Parathyroid adenoma (tissue), 2 donors: ENCODE results near the gene MAN2A2.

Experiments
- H2AFZ ChIP-seq: fragments of 300-600 bp; sonication (generic); one replicate; pipeline ENCODE4 v1.7.0; 2017; ENCODE audit warnings: antibody characterized with exemption, mild to moderate bottlenecking
- H3K27ac ChIP-seq: fragments of 300-600 bp; sonication (generic); one replicate; pipeline ENCODE4 v1.7.0; 2017
- H3K27me3 ChIP-seq: fragments of 300-600 bp; sonication (generic); one replicate; pipeline ENCODE4 v1.7.0; 2017; ENCODE audit warnings: low read length; ENCODE audit not compliant: control insufficient read depth, insufficient read depth
- H3K36me3 ChIP-seq: fragments of 300-600 bp; sonication (generic); one replicate; pipeline ENCODE4 v1.7.0; 2017; ENCODE audit warnings: low read length; ENCODE audit not compliant: control insufficient read depth, insufficient read depth
- H3K4me1 ChIP-seq: fragments of 300-600 bp; sonication (generic); one replicate; pipeline ENCODE4 v1.7.0; 2017; ENCODE audit warnings: control low read depth
- H3K4me2 ChIP-seq: fragments of 300-600 bp; sonication (generic); one replicate; pipeline ENCODE4 v1.7.0; 2017; ENCODE audit warnings: low read length
- H3K4me3 ChIP-seq: fragments of 300-600 bp; sonication (generic); one replicate; pipeline ENCODE4 v1.7.0; 2017; ENCODE audit warnings: low read depth, low read length
- H3K79me2 ChIP-seq: fragments of 300-600 bp; sonication (generic); one replicate; pipeline ENCODE4 v1.7.0; 2017; ENCODE audit warnings: control low read depth
- H3K9ac ChIP-seq: fragments of 300-600 bp; sonication (generic); one replicate; pipeline ENCODE4 v1.7.0; 2017; ENCODE audit warnings: mild to moderate bottlenecking
- H3K9me3 ChIP-seq: fragments of 300-600 bp; sonication (generic); one replicate; pipeline ENCODE4 v1.7.0; 2017; ENCODE audit warnings: low read length; ENCODE audit not compliant: control insufficient read depth
- CTCF ChIP-seq: fragments of 300-600 bp; sonication (generic); IDR thresholded peaks from one replicate; pipeline ENCODE4 v1.7.0; 2017; ENCODE audit warnings: antibody characterized with exemption, mild to moderate bottlenecking
- donor health status: primary hyperparathyroidism.

The MAN2A2 gene

DNA sequence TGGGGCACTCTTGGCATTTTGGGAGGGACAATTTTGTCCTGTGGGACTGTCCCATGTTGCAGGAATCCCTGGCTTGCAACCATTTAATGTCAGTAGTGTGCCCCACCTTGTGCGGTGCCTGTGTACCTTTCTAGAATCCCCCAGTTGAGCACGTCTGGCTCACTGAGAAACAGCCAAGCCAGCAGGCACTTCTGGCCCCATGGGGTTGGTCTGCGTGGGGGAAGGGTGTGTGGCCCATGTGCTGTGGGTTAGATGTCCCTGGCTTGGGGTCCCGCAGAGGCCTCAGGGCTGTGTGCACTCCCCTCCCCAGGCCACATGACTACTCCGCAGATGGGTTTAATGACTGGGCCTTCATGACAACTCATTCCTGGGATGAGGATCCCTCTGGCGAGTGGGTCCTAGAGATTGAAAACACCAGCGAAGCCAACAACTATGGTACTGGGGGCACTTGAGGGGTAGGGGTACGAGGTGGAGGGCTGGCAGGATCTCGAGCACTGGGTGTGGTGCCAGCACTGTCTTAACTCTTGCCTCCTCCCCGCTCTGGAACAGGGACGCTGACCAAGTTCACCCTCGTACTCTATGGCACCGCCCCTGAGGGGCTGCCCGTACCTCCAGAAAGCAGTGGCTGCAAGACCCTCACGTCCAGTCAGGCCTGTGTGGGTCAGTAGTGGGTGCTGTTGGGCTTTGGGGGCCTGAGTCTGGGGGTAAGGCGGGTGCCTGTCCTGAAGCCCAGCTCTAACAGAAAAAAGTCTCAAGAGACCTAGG lies 22.5 kb upstream of the MAN2A2 start:
- Histone ChIP-seq H3K4me3 (no peak overlapping the region), H3K27me3 (no peaks in the 10 kb centered on the region), H3K79me2 (no peaks in the 10 kb centered on the region), H3K27ac (no peak overlapping the region), H3K4me2 (no peak overlapping the region), H3K36me3 (no peaks in the 10 kb centered on the region), H3K9me3 (no peaks in the 10 kb centered on the region), H2AFZ (no peak overlapping the region), H3K9ac (no peak overlapping the region), H3K4me1 (no peaks in the 10 kb centered on the region)
- TF ChIP-seq CTCF, result no peak

GRCh38 chr15:90881181-90881977 lies 21.7 kb upstream of the MAN2A2 start:
- Histone ChIP-seq H3K36me3 (no peaks in the 10 kb centered on the region), H3K4me2 (no peak overlapping the region), H3K27me3 (no peaks in the 10 kb centered on the region), H3K4me3 (no peak overlapping the region), H3K27ac (no peak overlapping the region), H3K9ac (no peak overlapping the region), H3K79me2 (no peaks in the 10 kb centered on the region), H2AFZ (no peak overlapping the region), H3K9me3 (no peaks in the 10 kb centered on the region), H3K4me1 (no peaks in the 10 kb centered on the region)
- no peak for TF ChIP-seq CTCF

DNA sequence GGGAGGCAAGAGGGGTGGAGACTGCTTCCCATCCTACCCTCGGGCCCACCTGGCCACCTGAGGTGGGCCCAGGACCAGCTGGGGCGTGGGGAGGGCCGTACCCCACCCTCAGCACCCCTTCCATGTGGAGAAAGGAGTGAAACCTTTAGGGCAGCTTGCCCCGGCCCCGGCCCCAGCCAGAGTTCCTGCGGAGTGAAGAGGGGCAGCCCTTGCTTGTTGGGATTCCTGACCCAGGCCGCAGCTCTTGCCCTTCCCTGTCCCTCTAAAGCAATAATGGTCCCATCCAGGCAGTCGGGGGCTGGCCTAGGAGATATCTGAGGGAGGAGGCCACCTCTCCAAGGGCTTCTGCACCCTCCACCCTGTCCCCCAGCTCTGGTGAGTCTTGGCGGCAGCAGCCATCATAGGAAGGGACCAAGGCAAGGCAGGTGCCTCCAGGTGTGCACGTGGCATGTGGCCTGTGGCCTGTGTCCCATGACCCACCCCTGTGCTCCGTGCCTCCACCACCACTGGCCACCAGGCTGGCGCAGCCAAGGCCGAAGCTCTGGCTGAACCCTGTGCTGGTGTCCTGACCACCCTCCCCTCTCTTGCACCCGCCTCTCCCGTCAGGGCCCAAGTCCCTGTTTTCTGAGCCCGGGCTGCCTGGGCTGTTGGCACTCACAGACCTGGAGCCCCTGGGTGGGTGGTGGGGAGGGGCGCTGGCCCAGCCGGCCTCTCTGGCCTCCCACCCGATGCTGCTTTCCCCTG lies 21.0 kb upstream of the MAN2A2 start:
- no peak for TF ChIP-seq CTCF
- Histone ChIP-seq H3K27ac (no peak overlapping the region), H3K9me3 (no peaks in the 10 kb centered on the region), H3K36me3 (no peaks in the 10 kb centered on the region), H2AFZ (no peak overlapping the region), H3K4me1 (no peaks in the 10 kb centered on the region), H3K9ac (no peak overlapping the region), H3K4me2 (no peak overlapping the region), H3K79me2 (no peaks in the 10 kb centered on the region), H3K27me3 (no peaks in the 10 kb centered on the region), H3K4me3 (no peak overlapping the region)

- Histone ChIP-seq H3K4me3 (no peak overlapping the region), H2AFZ (no peak overlapping the region), H3K36me3 (no peaks in the 10 kb centered on the region), H3K9me3 (no peaks in the 10 kb centered on the region), H3K27ac (peak overlapping the region; percentile 76), H3K4me2 (no peak overlapping the region), H3K9ac (no peak overlapping the region), H3K4me1 (no peaks in the 10 kb centered on the region), H3K27me3 (no peaks in the 10 kb centered on the region), H3K79me2 (no peaks in the 10 kb centered on the region)
- TF ChIP-seq CTCF, result no peak
Measured at GRCh38 chr15:90882781-90883525, 20.1 kb upstream of the MAN2A2 start.
